ENCODE measurements around the gene LGALSL.

GRCh38 chr2:64412671-64413070 lies 41.3 kb upstream of the LGALSL start:
- TF ChIP-seq CTCF (IDR thresholded peaks at IDR 0.05), result no peak
- no peak for TF ChIP-seq POLR2A (IDR thresholded peaks at IDR 0.05)
- TF ChIP-seq POLR2AphosphoS5 (IDR thresholded peaks at IDR 0.05; ENCODE audit: insufficient read depth in 1 of 2, low read depth in 1 of 2), result no peak

Data from vagina (tissue), 2 donors.